Adipocyte (in vitro differentiated cells): Measurements from ENCODE around the gene SYT13.

Experiments used
- DNase-seq: peaks from one replicate; pipeline ENCODE4 v3.0.0-alpha.2; 2015; ENCODE audit warnings: low read depth
- H3K27me3 ChIP-seq: replicated peaks from 2 replicates; pipeline ENCODE4 v1.7.0; 2013; ENCODE audit warnings: mild to moderate bottlenecking, low read length, moderate library complexity; ENCODE audit not compliant: control insufficient read depth, insufficient read depth
- H3K36me3 ChIP-seq: 2 replicates; pipeline ENCODE4 v1.7.0; 2013; ENCODE audit warnings: low read length, mild to moderate bottlenecking, moderate library complexity; ENCODE audit not compliant: control insufficient read depth, insufficient read depth, severe bottlenecking
- H3K4me1 ChIP-seq: 2 replicates; pipeline ENCODE4 v1.7.0; 2013; ENCODE audit warnings: mild to moderate bottlenecking, low read length, moderate library complexity; ENCODE audit not compliant: control insufficient read depth, insufficient read depth
- H3K4me3 ChIP-seq: 2 replicates; pipeline ENCODE4 v1.7.0; 2013; ENCODE audit warnings: mild to moderate bottlenecking, low read length, moderate library complexity
- H3K9ac ChIP-seq: 2 replicates; pipeline ENCODE4 v1.7.0; 2013; ENCODE audit warnings: mild to moderate bottlenecking, low read length, moderate library complexity
- H3K9me3 ChIP-seq: 2 replicates; pipeline ENCODE4 v1.7.0; 2013; ENCODE audit warnings: mild to moderate bottlenecking, low read length, moderate library complexity; ENCODE audit not compliant: control insufficient read depth

Gene SYT13

DNA sequence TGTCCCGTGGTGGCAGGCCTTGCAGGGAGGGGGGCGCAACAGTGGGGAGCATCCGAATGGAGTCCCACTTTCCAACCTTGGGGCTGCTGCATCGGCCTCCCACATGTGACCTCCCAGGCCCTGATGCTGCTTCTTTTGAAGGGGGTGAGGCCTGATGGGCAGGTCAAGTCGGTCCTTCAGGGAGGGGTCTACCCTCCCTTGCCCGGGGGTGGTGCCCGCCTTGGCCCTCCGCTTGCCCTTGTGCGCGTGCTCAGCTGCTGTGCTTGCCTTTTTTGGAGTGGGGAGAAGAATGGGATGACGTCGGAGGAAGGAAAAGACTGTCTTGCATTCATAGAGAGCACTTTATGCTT, 72.8 kb downstream of the SYT13 start:
- DNase-seq, result no peak
- no peak overlapping the region for H3K9ac ChIP-seq
- H3K9me3 ChIP-seq, result no peaks in the 10 kb centered on the region
- no peaks in the 10 kb centered on the region for H3K36me3 ChIP-seq
- H3K27me3 ChIP-seq, result no peaks in the 10 kb centered on the region
- H3K4me3 ChIP-seq, result no peak overlapping the region
- peaks cover 17% of the 10 kb centered on the region for H3K4me1 ChIP-seq

DNA sequence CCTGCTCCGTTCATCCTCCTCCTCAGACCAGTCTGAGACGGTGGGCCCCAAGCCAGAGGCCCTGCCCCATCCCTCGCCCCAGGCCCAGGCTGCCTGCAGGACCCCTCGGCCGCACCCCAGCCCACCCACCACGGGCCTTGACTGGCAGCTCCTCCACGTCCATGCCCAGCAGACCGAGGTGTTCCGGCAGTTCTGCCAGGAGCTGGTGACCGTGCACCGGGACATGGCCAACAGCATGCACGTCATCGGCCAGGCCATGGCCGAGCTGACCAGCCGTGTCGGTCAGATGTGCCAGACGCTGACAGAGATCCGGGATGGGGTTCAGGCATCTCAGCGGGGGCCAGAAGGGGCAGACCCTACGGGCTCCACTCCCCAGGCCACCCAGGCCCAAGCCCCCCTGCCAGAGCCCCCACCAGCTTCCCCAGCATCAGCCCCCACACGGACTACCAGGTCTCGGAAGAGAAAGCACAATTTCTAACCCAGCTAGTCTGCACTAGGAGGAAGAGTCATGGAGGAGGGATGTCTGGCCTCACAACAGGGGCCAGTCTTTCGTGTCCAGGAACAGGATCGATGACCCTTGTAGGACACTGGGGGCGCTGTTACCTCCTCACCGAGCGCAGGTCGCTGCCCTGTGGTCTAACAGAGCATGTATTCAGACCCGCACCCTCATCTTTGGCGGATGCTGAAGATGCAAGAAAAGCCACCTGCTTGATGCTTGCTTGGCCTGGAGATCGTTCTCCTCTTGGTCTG, 73.4 kb downstream of the SYT13 start:
- Histone ChIP-seq H3K27me3 (no peaks in the 10 kb centered on the region), H3K9ac (no peak overlapping the region), H3K4me3 (no peak overlapping the region), H3K9me3 (no peaks in the 10 kb centered on the region), H3K36me3 (no peaks in the 10 kb centered on the region), H3K4me1 (peaks cover 17% of the 10 kb centered on the region)
- DNase-seq, result no peak

GRCh38 chr11:45211732-45212131, 74.4 kb downstream of the SYT13 start:
- DNase-seq, result no peak
- H3K9ac ChIP-seq, result no peak overlapping the region

GRCh38 chr11:45210846-45211245, 75.3 kb downstream of the SYT13 start:
- Histone ChIP-seq H3K9me3 (no peaks in the 10 kb centered on the region), H3K9ac (no peak overlapping the region), H3K36me3 (no peaks in the 10 kb centered on the region), H3K4me1 (peaks cover 17% of the 10 kb centered on the region), H3K27me3 (no peaks in the 10 kb centered on the region), H3K4me3 (no peak overlapping the region)
- DNase-seq, result no peak

More at GRCh38 chr11:45211732-45212131, 74.4 kb downstream of the SYT13 start:
- Histone ChIP-seq H3K9me3 (no peaks in the 10 kb centered on the region), H3K4me1 (peaks cover 17% of the 10 kb centered on the region), H3K4me3 (no peak overlapping the region), H3K36me3 (no peaks in the 10 kb centered on the region), H3K27me3 (no peaks in the 10 kb centered on the region)

DNA sequence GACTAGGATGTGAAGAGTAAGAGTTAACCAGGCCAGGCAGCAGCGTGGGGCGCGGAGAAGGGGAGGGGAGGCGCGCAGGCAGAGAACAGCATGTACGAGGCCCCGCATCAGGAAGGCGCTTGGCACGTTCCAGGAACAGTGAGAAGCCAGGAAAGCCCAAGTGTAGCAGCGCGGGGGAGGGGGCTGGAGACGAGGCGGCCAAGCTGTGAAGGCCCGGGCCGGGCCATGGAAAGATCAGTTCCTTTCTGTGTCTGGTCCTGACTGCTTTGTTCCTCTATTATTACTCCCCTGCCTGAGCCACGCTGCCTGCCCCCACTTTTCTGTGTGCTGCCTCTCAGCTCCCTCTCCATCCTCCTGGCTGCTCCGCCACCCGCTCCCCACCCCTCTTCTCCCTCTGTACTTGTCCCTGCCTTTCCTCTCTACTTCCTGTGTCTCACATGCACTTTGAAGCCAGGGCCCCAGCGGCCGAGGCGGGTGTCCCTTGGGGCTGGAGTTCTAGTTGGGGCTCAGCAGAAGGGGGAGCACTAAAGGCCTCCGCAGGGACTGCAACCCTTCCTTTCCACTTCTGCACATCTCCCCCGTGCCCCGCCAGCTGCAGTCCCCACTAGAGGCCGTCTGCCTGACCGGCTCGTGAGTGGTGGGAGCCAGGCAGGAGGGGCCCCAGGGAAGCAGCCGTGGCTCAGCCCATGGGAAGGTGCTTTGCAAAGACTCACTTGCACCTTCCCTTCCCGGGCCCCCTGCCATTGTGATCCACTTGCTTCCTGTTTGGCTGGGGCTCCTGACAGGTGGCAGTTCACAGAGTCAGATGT, 76.0 kb downstream of the SYT13 start:
- H3K9ac ChIP-seq, result peak overlapping the region; percentile 76
- DNase-seq, result peak; percentile 7
- H3K36me3 ChIP-seq, result no peaks in the 10 kb centered on the region
- H3K4me3 ChIP-seq, result peak overlapping the region; percentile 53
- no peaks in the 10 kb centered on the region for H3K27me3 ChIP-seq
- no peaks in the 10 kb centered on the region for H3K9me3 ChIP-seq
- H3K4me1 ChIP-seq, result peaks cover 17% of the 10 kb centered on the region

DNA sequence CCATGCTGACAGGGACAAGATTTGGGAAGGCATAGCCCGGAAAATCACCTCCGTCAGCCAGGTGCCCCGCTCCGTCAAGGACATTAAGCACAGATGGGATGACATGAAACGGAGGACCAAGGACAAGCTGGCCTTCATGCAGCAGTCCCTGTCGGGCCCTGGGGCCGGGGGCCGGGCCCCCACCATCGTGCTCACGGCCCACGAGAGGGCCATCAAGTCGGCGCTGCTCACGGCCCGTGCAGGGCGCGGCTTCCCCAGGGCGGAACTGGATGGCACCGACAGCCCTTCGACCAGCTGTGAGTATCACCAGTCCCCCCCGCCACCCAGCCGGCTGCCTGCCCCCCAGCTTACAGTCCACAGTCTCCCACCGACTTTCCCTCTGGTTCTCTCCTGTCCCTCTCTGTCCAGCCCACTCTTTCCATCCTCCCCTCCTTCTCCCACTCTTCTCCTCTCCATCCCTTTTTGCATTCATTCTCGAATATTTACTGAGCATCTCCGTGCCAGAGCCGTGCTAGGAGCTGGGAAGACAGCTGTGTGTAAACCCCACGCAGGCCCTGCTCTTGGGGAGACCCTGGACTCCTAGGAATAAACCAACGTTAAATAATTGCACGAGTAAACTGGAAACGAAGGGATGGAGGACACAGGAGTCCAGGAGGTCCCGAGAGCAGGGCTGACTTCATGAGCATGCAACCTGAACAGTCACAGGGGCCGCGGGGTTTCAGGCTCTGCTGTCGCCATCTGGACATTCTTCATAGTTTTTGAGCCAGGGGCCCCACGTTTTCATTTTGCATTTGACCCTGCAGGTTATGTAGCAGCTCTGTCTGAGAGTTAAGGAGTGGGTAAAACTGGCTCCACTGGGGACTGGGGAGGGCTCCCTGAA, 76.9 kb downstream of the SYT13 start:
- H3K36me3 ChIP-seq, result no peaks in the 10 kb centered on the region
- DNase-seq, result no peak
- H3K9me3 ChIP-seq, result no peaks in the 10 kb centered on the region
- peaks cover 17% of the 10 kb centered on the region for H3K4me1 ChIP-seq
- peak overlapping the region; percentile 76 for H3K9ac ChIP-seq
- peak overlapping the region; percentile 53 for H3K4me3 ChIP-seq
- H3K27me3 ChIP-seq, result no peaks in the 10 kb centered on the region

DNA sequence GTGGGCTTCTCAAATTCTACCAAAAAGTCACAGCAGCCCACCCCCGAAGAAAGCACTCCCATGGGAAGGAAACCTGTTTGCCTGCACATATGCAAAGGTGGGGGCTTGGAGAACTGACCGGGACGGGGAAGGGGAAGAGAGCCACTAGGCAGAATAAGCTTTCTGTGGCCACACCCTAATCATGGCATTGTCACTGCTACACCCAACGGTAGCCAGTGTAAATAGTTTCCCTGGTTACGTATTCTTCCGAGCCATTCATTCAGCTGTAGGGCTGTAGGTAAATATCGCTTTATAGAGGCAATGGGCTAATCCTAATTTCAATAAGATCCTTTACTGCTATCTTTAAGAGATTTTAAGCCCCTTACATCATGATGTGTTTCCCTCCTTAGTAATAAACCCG, 78.0 kb downstream of the SYT13 start:
- no peaks in the 10 kb centered on the region for H3K27me3 ChIP-seq
- H3K36me3 ChIP-seq, result no peaks in the 10 kb centered on the region

DNA sequence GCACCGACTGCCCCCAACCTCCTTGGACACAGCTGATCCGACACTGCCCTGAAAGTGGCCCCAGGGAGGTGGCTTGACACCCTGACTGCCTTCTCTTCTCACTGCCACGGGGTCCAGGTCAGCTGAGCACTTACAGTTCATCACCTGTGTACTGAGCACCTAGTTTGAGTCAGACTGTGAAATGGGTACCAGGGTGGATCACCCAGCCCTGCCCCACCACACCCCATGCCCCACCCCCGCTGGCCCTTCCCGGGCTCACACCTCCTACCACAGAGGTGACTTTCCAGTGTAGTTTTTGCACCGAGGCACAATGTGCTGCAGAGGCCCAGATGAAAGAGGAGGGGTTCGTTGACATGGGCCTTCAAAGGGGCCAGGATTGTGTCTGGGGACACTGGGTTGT, 80.2 kb downstream of the SYT13 start:
- Histone ChIP-seq H3K9ac (no peak overlapping the region), H3K4me1 (peaks cover 17% of the 10 kb centered on the region), H3K4me3 (no peak overlapping the region), H3K36me3 (no peaks in the 10 kb centered on the region), H3K27me3 (no peaks in the 10 kb centered on the region), H3K9me3 (no peaks in the 10 kb centered on the region)
- DNase-seq, result no peak

More for the DNA sequence above, 78.0 kb downstream of the SYT13 start:
- H3K4me3 ChIP-seq, result no peak overlapping the region
- H3K9me3 ChIP-seq, result no peaks in the 10 kb centered on the region
- peaks cover 17% of the 10 kb centered on the region for H3K4me1 ChIP-seq
- DNase-seq, result no peak
- H3K9ac ChIP-seq, result no peak overlapping the region

DNA sequence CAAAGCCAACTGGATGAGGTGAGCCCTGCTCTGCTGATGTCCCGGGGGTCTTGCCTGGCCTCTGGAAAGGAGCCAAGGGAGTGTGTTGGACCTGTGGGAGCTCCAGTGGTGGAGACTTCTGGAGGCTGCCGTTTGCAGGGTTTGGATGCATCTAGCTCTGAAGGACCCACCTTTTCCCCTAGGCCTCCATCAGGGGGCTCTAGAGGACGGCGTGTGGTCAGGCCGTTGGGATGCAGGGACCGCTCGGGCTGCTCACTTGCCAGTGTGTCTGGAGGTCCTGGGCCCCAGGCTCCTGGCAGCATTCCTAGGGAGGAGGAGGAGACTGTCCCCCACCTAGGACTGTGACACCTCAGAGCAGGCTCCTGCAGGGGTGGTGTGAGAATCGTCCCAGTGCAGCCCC, 81.4 kb downstream of the SYT13 start:
- no peak overlapping the region for H3K4me3 ChIP-seq
- H3K36me3 ChIP-seq, result no peaks in the 10 kb centered on the region
- no peaks in the 10 kb centered on the region for H3K9me3 ChIP-seq
- H3K4me1 ChIP-seq, result peaks cover 6% of the 10 kb centered on the region
- no peaks in the 10 kb centered on the region for H3K27me3 ChIP-seq
- no peak for DNase-seq
- H3K9ac ChIP-seq, result no peak overlapping the region

GRCh38 chr11:45193695-45194094, 92.4 kb downstream of the SYT13 start:
- DNase-seq, result no peak
- no peaks in the 10 kb centered on the region for H3K27me3 ChIP-seq
- no peaks in the 10 kb centered on the region for H3K4me1 ChIP-seq
- no peak overlapping the region for H3K9ac ChIP-seq
- H3K4me3 ChIP-seq, result no peak overlapping the region
- peaks cover 12% of the 10 kb centered on the region for H3K36me3 ChIP-seq
- peaks cover 13% of the 10 kb centered on the region for H3K9me3 ChIP-seq
